B cell (primary cell): ENCODE results near the gene MYO10. TPM values are rescaled to one million over a fixed set of nuclear protein-coding genes. Genes with fewer than 3 reads are reported as not detected.

Source experiments
- ATAC-seq: fragments of 200-7000 bp; cut with Tn5 transposase; one replicate; pipeline ENCODE4 v1.10.0; 2021; ENCODE audit warnings: low read depth, mild to moderate bottlenecking, moderate number of reproducible peaks, moderate library complexity
- CTCF ChIA-PET: fragments of 350-600 bp; sonication (Branson Sonifier 250); formaldehyde crosslinking; loops from one replicate; lab custom pipeline; 2021; ENCODE audit warnings: antibody characterized with exemption, inconsistent platforms; lab: Charles Lee
- POLR2A ChIA-PET: fragments of 350-600 bp; sonication (Branson Sonifier 250); formaldehyde crosslinking; loops from one replicate; lab custom pipeline; 2021; ENCODE audit warnings: antibody characterized with exemption; lab: Charles Lee
- DNase-seq: peaks from one replicate; pipeline ENCODE4 v3.0.0; 2013
- H2AFZ ChIP-seq: 2 replicates; pipeline ENCODE4 v1.6.1; 2012; ENCODE audit warnings: mild to moderate bottlenecking, low read depth, low read length; ENCODE audit not compliant: insufficient read depth, poor library complexity, severe bottlenecking
- H3K27ac ChIP-seq, 2 donors: 1 replicate in 1 of 2; 2 replicates in 1 of 2; pipeline ENCODE4 v1.5.1; 2012 to 2013; ENCODE audit warnings: low read length in 2 of 2, mild to moderate bottlenecking in 2 of 2, moderate library complexity in 1 of 2
- H3K27me3 ChIP-seq, 4 experiments: fragments of 200-600 bp in 1 of 4; sonication (generic) in 1 of 4; replicated peaks in 1 of 4; 1 replicate in 2 of 4; 2 replicates in 2 of 4; pipeline versions ENCODE4 v1.6.1 to v1.7.0; 2013 to 2016; ENCODE audit warnings: low read length in 3 of 4, mild to moderate bottlenecking in 2 of 4, mixed read lengths in 1 of 4, moderate library complexity in 1 of 4; ENCODE audit not compliant: insufficient read depth in 4 of 4, control insufficient read depth in 3 of 4; ENCODE audit errors: control extremely low read depth in 1 of 4
- H3K36me3 ChIP-seq, 2 experiments: replicated peaks in 1 of 2; 1 replicate in 1 of 2; 2 replicates in 1 of 2; pipeline versions ENCODE4 v1.6.1 to v1.7.1; 2013; ENCODE audit warnings: low read length in 1 of 2; ENCODE audit not compliant: insufficient read depth in 2 of 2, control insufficient read depth in 1 of 2; ENCODE audit errors: control extremely low read depth in 1 of 2, extremely low read depth in 1 of 2
- H3K4me1 ChIP-seq, 2 donors: fragments of 200-600 bp in 1 of 2; sonication (generic) in 1 of 2; 1 replicate in 1 of 2; 2 replicates in 1 of 2; pipeline versions ENCODE4 v1.5.1 to v1.6.1; 2013 to 2017; ENCODE audit warnings: low read length in 2 of 2; ENCODE audit not compliant: control insufficient read depth in 2 of 2, insufficient read depth in 2 of 2
- H3K4me2 ChIP-seq: replicated peaks from 2 replicates; pipeline ENCODE3; 2012; ENCODE audit warnings: mild to moderate bottlenecking, low read depth, low read length; ENCODE audit not compliant: poor library complexity, severe bottlenecking
- H3K4me3 ChIP-seq, 5 experiments: fragments of 200-600 bp in 1 of 5; sonication (generic) in 1 of 5; 1 replicate in 3 of 5; 2 replicates in 2 of 5; pipeline versions ENCODE4 v1.5.1 to v1.7.0; 2011 to 2016; ENCODE audit warnings: low read length in 4 of 5, mild to moderate bottlenecking in 4 of 5, low read depth in 2 of 5, control low read depth in 1 of 5, moderate library complexity in 1 of 5; ENCODE audit not compliant: insufficient read depth in 1 of 5; ENCODE audit errors: control extremely low read depth in 1 of 5, extremely low read depth in 1 of 5
- H3K79me2 ChIP-seq: fragments of 200-600 bp; sonication (generic); one replicate; pipeline ENCODE4 v1.6.0; 2016; ENCODE audit warnings: low read length; ENCODE audit not compliant: control insufficient read depth, insufficient read depth
- H3K9ac ChIP-seq: fragments of 200-600 bp; sonication (generic); 2 replicates; pipeline ENCODE4 v1.6.1; 2017; ENCODE audit warnings: mild to moderate bottlenecking, low read length, moderate library complexity
- H3K9me3 ChIP-seq, 3 donors: one replicate each; pipeline versions ENCODE4 v1.6.1 to v1.7.1; 2013; ENCODE audit warnings: low read length in 2 of 3; ENCODE audit not compliant: control insufficient read depth in 2 of 3, insufficient read depth in 1 of 3; ENCODE audit errors: control extremely low read depth in 1 of 3
- H4K20me1 ChIP-seq: 2 replicates; pipeline ENCODE4 v1.6.0; 2012; ENCODE audit warnings: mild to moderate bottlenecking, low read length; ENCODE audit not compliant: insufficient read depth, control insufficient read depth, poor library complexity, severe bottlenecking
- H3K27ac Mint-ChIP-seq: one replicate; pipeline ENCODE4 v1.8.0; 2021; ENCODE audit warnings: mixed read lengths
- H3K27me3 Mint-ChIP-seq: one replicate; pipeline ENCODE4 v1.8.0; 2021; ENCODE audit warnings: mixed read lengths
- H3K4me1 Mint-ChIP-seq: one replicate; pipeline ENCODE4 v1.8.0; 2021; ENCODE audit warnings: mixed read lengths
- H3K4me3 Mint-ChIP-seq: one replicate; pipeline ENCODE4 v1.8.0; 2021; ENCODE audit warnings: mixed read lengths
- H3K9me3 Mint-ChIP-seq: one replicate; pipeline ENCODE4 v1.8.0; 2022; ENCODE audit warnings: mixed read lengths; ENCODE audit not compliant: insufficient read depth
- EZH2 ChIP-seq: IDR thresholded peaks from 2 replicates; pipeline ENCODE4 v1.6.1; 2012; ENCODE audit warnings: borderline replicate concordance, low read depth, mild to moderate bottlenecking, moderate library complexity, low read length; ENCODE audit not compliant: insufficient read depth, poor library complexity, severe bottlenecking
- WGBS: methylation state at CpG from one replicate; pipeline ENCODE4 v1.1.5; 2013; ENCODE audit warnings: missing lambda C conversion rate; ENCODE audit not compliant: insufficient coverage; 5-methylcytosine and 5-hydroxymethylcytosine counted together
- intact Hi-C: fragments of 100-400 bp; cut with micrococcal nuclease; formaldehyde crosslinking; loops from one replicate; pipeline ENCODE4 v1.10.0; 2022
- polyA plus RNA-seq: library from polyadenylated mRNA; depleted of rRNA; stranded (reverse); fragments of >200 nt; gene quantifications from 2 replicates; pipeline ENCODE4 v1.2.3, GENCODE V29; 2012
- total RNA-seq, 2 donors: library from RNA; stranded (reverse); fragments of 120-200 nt in 1 of 2; gene quantifications; 1 replicate in 1 of 2; 2 replicates in 1 of 2; pipeline versions ENCODE4 v1.2.3 to v1.2.4, GENCODE V29; 2013 to 2022
- TF ChIP-seq, protein P1 (sequence below): fragments of 200-600 bp; IDR thresholded peaks from one replicate; pipeline ENCODE4 v1.8.0; 2022; ENCODE audit warnings: antibody characterized with exemption, mild to moderate bottlenecking

MYO10 gene
- total and polyA plus RNA-seq, 2 donors (not counting 1 experiment from before 2014, with no cell fraction given): 0.10 TPM; not detected in 1

- ATAC-seq: no peak
- H3K79me2 ChIP-seq: no peaks in the 10 kb centered on the region
Observed at GRCh38 chr5:16924206-16924605, 11.9 kb downstream of the MYO10 start.

GRCh38 chr5:16922430-16922829 is 13.7 kb downstream of the MYO10 start:
- Histone ChIP-seq H3K4me3 (no peak overlapping the region), H4K20me1 (no peaks in the 10 kb centered on the region), H3K4me1 (no peaks in the 10 kb centered on the region), H3K9ac (no peak overlapping the region), H3K36me3 (no peaks in the 10 kb centered on the region), H3K79me2 (no peaks in the 10 kb centered on the region), H2AFZ (no peak overlapping the region), H3K27me3 (no peaks in the 10 kb centered on the region), H3K9me3 (no peaks in the 10 kb centered on the region), H3K27ac (no peak overlapping the region), H3K4me2 (no peak overlapping the region)
- DNase-seq: no peak
- ChIA-PET CTCF (interaction anchor here (0.6 kb wide), 1 partner anchor 9 kb away, joined by 3 read pairs; no protein-coding TSS in a partner anchor), POLR2A (no interaction called here)
- WGBS: 83% methylated on average over 2 of the region's 3 CpGs
- no peak for ATAC-seq
- intact Hi-C loops: no loop called here
- H3K4me3 Mint-ChIP-seq: no peak overlapping the region
- H3K4me1 Mint-ChIP-seq: no peaks in the 10 kb centered on the region
- H3K9me3 Mint-ChIP-seq: no peaks in the 10 kb centered on the region
- no peak for TF ChIP-seq EZH2
- TF ChIP-seq, protein P1, sequence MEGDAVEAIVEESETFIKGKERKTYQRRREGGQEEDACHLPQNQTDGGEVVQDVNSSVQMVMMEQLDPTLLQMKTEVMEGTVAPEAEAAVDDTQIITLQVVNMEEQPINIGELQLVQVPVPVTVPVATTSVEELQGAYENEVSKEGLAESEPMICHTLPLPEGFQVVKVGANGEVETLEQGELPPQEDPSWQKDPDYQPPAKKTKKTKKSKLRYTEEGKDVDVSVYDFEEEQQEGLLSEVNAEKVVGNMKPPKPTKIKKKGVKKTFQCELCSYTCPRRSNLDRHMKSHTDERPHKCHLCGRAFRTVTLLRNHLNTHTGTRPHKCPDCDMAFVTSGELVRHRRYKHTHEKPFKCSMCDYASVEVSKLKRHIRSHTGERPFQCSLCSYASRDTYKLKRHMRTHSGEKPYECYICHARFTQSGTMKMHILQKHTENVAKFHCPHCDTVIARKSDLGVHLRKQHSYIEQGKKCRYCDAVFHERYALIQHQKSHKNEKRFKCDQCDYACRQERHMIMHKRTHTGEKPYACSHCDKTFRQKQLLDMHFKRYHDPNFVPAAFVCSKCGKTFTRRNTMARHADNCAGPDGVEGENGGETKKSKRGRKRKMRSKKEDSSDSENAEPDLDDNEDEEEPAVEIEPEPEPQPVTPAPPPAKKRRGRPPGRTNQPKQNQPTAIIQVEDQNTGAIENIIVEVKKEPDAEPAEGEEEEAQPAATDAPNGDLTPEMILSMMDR: no peak
- no peaks in the 10 kb centered on the region for H3K27me3 Mint-ChIP-seq
- H3K27ac Mint-ChIP-seq: no peak overlapping the region

More at GRCh38 chr5:16924206-16924605, 11.9 kb downstream of the MYO10 start:
- Histone ChIP-seq H2AFZ (no peak overlapping the region), H3K4me3 (no peak overlapping the region), H3K36me3 (no peaks in the 10 kb centered on the region), H3K27ac (no peak overlapping the region), H3K27me3 (no peaks in the 10 kb centered on the region), H3K9ac (no peak overlapping the region), H3K4me2 (no peak overlapping the region), H4K20me1 (no peaks in the 10 kb centered on the region), H3K4me1 (no peaks in the 10 kb centered on the region), H3K9me3 (no peaks in the 10 kb centered on the region)
- POLR2A ChIA-PET: no interaction called here
- H3K27ac Mint-ChIP-seq: no peak overlapping the region
- CTCF ChIA-PET: no interaction called here
- no peak overlapping the region for H3K4me3 Mint-ChIP-seq
- TF ChIP-seq, protein P1: no peak
- no peak for TF ChIP-seq EZH2
- no peak for DNase-seq
- H3K4me1 Mint-ChIP-seq: no peaks in the 10 kb centered on the region
- intact Hi-C loops: no loop called here
- H3K27me3 Mint-ChIP-seq: no peaks in the 10 kb centered on the region
- H3K9me3 Mint-ChIP-seq: no peaks in the 10 kb centered on the region
- WGBS: 59% methylated on average over 3 of the region's 8 CpGs
